Body of pancreas (tissue), 4 donors: ENCODE results near the gene CD82.

ENCODE experiments used
- CTCF ChIP-seq, 7 experiments: fragments of 450-650 bp in 4 of 7; fragments of 200-600 bp in 3 of 7; sonication (generic) in 3 of 7; IDR thresholded peaks; one replicate each; pipeline ENCODE4 v1.5.1; 2016 to 2019; ENCODE audit warnings: antibody characterized with exemption in 7 of 7
- POLR2A ChIP-seq, 3 donors: fragments of 450-650 bp; IDR thresholded peaks; one replicate each; pipeline ENCODE4 v1.6.1; 2016; ENCODE audit warnings: antibody characterized with exemption in 3 of 3, mild to moderate bottlenecking in 2 of 3

- TF ChIP-seq CTCF (IDR thresholded peaks at IDR 0.05), result no peak
- TF ChIP-seq POLR2A (IDR thresholded peaks at IDR 0.05), result no peak
Observed at GRCh38 chr11:44592125-44592940, 26.9 kb downstream of the CD82 start.
